Stimulated activated CD8-positive, alpha-beta memory T cell treated with anti-CD3 and anti-CD28 coated beads, Interleukin-2, amount 100 ng/mL, for 48 hours (primary cell): ENCODE data around the gene WWOX.
A peak's percentile ranks its signal among the peaks of the same experiment; 100 is the strongest.
"Not testable (repeated sequence)": the region's sequence is repeated elsewhere in the genome, so short reads cannot be mapped to it uniquely, and the experiment has no call there.

Experiments
- DNase-seq, 2 donors: peaks; one replicate each; pipeline ENCODE4 v3.0.0-alpha.2; 2020; ENCODE audit warnings: low read depth in 2 of 2

The WWOX gene

GRCh38 chr16:78500659-78501270 is 401.3 kb downstream of the WWOX start:
- no peak for DNase-seq

DNA sequence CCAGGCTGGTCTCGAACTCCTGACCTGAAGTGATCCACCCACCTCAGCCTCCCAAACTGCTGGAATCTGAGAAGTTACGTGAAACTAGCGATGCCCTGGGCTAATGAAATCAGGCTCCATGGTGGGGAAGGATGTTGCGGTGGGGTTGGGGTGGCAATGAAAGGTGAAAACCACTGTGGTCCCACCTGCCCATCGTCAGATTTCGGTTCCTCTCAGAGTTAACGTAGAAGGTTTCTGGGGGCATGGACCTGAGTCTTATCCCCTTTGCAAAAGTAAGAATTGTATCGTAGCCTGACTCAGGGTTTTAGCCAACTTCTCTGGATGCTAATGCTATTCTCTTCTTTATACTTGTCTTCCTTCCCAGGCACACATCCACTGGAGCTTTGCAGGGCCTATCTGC is 402.3 kb downstream of the WWOX start:
- no peak for DNase-seq

GRCh38 chr16:78502812-78503350 is 403.4 kb downstream of the WWOX start:
- no peak for DNase-seq

- DNase-seq: peak in 1 of 2 donors; percentile 1
These were observed 404.1 kb downstream of the WWOX start for GRCh38 chr16:78503602-78504001.

GRCh38 chr16:78504401-78504851 is 405.0 kb downstream of the WWOX start:
- DNase-seq: no peak

- DNase-seq: no peak
These were observed 405.6 kb downstream of the WWOX start for GRCh38 chr16:78505036-78505435.

DNA sequence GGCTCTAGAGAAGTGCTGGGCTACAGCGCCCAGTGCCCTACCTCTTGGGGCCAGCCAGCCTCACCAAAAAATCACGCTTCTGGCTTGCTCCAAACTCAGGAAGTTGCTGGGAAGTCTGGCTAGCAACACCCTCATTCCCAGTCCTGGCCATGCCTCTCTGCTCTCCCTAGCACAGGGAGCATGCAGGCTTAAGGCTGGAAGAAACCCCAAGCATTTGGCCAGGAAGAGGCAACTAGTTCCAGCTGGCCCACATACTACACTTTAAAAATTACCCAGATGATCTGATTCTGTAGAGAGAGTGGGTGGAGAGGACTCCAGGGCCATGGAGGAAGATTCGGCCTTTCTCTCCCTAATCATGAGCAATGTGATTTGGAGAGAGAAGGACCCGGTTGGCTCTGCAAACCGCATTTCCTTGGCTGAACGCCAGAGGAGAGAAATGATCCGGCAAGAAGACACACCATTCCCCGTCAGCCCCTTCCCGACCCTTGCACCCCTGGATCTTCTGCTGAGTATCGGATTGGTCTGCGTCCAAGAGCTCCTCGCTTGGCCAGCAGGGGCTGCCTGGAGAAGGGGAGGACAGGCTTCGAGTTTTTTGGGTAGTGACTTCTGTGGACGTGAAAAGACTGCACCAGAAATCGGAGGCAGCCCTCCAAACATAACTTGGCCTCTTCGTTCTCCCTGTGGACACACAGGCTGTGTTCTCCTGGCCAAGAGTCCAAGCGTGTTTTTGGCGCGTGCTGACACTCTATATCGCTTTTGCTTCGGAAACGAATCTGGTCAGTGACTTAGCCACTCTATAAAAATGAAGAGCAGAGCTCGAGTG is 406.3 kb downstream of the WWOX start:
- DNase-seq: no peak

- no peak for DNase-seq
These were observed 407.1 kb downstream of the WWOX start for GRCh38 chr16:78506367-78507193.

- no peak for DNase-seq
These were observed 408.1 kb downstream of the WWOX start for GRCh38 chr16:78507576-78507975.

DNA sequence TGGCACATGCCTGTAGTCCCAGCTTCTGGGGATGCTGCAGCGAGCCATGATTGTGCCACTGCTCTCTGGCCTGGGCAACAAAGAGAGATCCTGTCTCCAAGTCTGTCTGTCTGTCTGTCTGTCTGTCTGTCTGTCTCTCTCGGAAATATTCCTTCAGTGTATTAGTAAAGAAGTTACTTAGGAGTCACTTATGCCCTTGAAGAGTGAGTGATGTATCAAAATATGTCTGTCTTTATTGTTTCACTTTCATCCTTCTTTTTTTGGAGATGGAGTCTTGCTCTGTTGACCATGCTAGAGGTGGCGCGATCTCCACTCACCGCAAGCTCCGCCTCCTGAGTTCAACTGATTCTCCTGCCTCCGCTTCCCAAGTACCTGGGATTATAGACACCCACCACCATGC is 410.5 kb downstream of the WWOX start:
- no peak for DNase-seq

- DNase-seq: no peak
These were observed 411.0 kb downstream of the WWOX start for GRCh38 chr16:78510496-78510895.

DNA sequence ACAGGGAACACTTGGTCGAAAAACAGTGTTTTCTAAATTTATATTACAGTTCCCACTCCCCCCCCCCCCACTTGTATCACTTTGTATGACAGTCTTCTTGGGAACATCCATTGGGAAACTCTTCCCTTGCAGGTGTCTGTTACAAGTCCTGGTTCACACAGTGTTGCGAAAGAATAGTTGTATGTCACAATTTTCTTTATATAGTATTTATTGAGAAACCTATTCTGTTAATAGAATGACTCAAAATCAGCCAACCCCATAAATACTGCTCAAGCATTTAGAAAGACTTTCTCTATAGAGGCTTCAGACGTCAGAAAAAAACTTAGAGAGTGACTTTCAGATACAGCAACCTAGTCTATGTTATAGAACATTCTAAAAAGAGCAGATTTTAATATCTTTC is 414.4 kb downstream of the WWOX start:
- no peak for DNase-seq

DNA sequence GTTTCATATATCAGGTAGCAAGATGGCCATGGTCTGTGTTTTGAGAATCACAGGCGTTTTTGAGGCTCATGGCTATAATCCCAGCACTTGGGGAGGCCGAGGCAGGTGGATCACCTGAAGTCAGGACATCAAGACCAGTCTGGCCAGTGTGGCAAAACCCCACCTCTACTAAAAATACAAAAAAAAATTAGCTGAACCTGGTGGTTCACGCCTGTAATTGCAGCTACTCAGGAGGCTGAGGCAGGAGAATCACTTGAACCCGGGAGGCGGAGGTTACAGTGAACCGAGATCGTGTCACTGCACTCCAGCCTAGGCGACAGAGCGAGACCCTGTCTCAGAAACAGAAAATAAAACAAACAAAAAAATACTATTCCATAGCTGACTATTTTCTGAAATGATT is 415.4 kb downstream of the WWOX start:
- DNase-seq: not testable (repeated sequence)

- DNase-seq: no peak
These were observed 416.0 kb downstream of the WWOX start for GRCh38 chr16:78515421-78515820.

DNA sequence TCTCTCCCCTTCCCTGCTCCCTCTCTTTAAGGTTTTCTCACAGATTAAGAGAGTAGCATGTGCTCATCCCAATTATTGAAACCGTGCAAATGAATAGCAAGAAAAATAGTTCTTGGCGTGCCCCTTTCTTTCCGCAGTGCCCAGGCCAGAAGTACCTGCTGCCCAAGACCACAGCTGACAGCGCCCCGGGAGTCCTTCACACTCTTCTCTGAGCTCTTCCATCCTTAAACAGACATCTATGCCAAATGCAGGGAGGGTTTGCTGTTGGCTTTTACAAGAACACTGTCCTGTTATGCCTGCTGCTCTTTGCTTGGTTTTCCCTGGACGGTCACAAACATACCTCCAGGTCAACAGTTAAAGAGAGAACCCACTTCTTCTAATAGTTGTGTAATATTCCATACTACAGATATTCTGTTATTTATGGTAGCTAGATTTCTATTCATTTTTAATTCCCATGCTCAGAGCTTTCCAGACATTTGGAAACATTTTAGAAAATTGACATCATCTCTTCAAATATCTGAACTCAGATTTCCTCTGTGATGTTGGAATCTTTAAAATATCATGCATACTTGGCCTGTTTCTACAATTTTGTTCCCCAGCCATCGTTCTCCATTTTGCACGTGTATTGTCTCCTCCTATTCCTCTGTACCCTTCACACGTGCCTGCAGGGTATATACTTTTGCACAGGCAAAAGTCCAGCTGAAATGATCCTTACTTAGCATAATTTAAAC is 416.7 kb downstream of the WWOX start:
- DNase-seq: no peak

DNA sequence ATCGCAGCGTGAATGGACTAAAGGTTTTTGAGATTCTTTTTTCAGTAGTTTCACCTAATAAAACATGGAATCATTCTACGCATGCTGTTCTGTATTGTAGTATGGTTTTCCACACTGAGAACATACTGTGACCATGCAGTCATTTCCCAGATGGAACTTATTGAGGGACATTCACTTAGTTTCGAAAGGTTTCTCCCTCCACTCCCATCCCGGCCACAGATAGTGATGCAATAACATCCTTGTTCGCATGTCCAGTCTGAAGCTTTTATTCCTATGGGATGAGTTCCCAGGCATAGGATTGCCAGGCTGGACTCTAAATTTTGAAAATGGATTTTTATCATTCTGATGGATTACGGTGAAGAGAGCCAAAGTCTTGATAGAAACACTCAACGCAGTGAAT is 420.4 kb downstream of the WWOX start:
- DNase-seq: no peak

DNA sequence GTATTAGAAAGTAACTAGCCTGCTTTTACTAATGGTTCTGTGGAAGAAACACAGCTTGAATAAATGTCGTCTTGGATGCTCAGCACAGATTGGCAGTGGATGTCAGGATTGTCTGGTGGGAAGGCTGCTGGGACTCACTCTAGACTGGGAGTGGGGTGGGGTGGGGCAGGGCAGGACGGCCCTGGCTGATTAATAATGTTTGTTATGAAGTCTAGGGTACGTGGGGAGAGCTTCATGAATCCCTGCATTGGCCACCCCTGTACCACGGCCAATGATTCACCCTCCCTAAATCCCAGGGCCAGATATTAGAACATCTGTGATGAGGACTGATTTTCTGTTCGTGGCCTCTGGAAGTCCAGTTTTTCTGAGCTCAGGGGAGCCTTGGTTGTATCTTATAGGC is 421.0 kb downstream of the WWOX start:
- no peak for DNase-seq

- DNase-seq: no peak
These were observed 422.9 kb downstream of the WWOX start for GRCh38 chr16:78522327-78522726.

DNA sequence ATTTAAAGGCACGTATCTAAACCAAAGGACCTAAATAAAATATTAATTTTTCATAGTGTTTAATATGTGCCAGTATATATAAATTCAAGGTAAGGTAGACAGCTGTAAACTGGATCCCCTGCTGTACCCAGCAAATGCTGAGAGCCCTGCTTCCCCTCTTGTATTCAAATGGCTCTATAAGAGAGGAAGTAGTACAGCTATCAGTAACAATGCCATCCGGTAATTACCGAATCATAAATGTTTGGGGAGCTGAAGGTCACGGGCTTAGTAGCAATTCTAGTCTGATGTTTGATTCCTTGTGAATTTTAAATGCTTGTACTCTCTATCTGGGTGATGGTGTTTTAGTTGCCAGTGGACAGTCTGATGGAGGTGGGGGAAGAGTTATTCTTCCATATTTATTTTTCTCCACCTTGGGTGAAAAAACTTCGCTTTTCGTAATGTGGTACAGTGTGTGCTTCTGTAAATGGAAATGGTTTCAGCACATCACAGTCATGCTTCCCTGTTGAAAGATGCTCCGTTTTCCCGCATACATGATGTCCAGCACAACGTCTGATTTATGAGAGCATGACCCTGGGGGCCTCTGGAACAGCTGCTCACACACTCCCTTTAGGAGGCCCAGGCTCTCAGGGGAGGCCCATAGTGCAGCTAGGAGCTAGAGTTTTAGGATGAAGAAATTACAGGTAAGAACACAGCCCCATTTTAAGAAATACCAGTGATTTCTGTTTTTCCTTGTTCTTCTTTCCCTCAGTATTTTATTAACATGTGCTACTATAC is 423.9 kb downstream of the WWOX start:
- DNase-seq: no peak

GRCh38 chr16:78524066-78524595 is 424.7 kb downstream of the WWOX start:
- DNase-seq: no peak

- no peak for DNase-seq
These were observed 428.8 kb downstream of the WWOX start for GRCh38 chr16:78528265-78528664.
